OCI-LY1 (cell line): ENCODE measurements around the gene PABPC4L.

Experiments
- H2AFZ ChIP-seq: fragments of 200-600 bp; sonication (generic), shearing (Covaris generic); 2 replicates; pipeline ENCODE4 v1.6.0; 2014; ENCODE audit warnings: antibody characterized with exemption, mild to moderate bottlenecking, low read length
- H3F3A ChIP-seq: fragments of 200-600 bp; sonication (generic), shearing (Covaris generic); 2 replicates; pipeline ENCODE4 v1.6.0; 2014; ENCODE audit warnings: mild to moderate bottlenecking, antibody characterized with exemption, low read length, moderate library complexity; ENCODE audit not compliant: insufficient read depth
- H3K27ac ChIP-seq: fragments of 200-600 bp; sonication (generic); 2 replicates; pipeline ENCODE4 v1.5.1; 2014; ENCODE audit warnings: low read length, mixed run types, mild to moderate bottlenecking, low read depth; ENCODE audit not compliant: poor library complexity, severe bottlenecking
- H3K27me3 ChIP-seq: fragments of 200-600 bp; sonication (generic); 2 replicates; pipeline ENCODE4 v1.6.0; 2014; ENCODE audit warnings: antibody characterized with exemption, mild to moderate bottlenecking, low read length, moderate library complexity; ENCODE audit not compliant: insufficient read depth
- H3K36me3 ChIP-seq: fragments of 200-600 bp; sonication (generic); 2 replicates; pipeline ENCODE4 v1.6.1; 2014; ENCODE audit warnings: mild to moderate bottlenecking, antibody characterized with exemption, low read length, moderate library complexity, mixed read lengths; ENCODE audit not compliant: insufficient read depth
- H3K4me1 ChIP-seq: fragments of 200-600 bp; sonication (generic); 2 replicates; pipeline ENCODE4 v1.5.1; 2014; ENCODE audit warnings: mild to moderate bottlenecking, low read length, moderate library complexity; ENCODE audit not compliant: insufficient read depth, severe bottlenecking
- H3K4me2 ChIP-seq: fragments of 200-600 bp; sonication (generic), shearing (Covaris generic); 2 replicates; pipeline ENCODE4 v1.6.1; 2014; ENCODE audit warnings: low read length
- H3K4me3 ChIP-seq: fragments of 200-600 bp; sonication (generic); 2 replicates; pipeline ENCODE4 v1.5.1; 2014; ENCODE audit warnings: low read length, low read depth, mild to moderate bottlenecking, mixed read lengths; ENCODE audit not compliant: poor library complexity, severe bottlenecking
- H3K79me2 ChIP-seq: fragments of 200-600 bp; shearing (Covaris generic); 2 replicates; pipeline ENCODE4 v1.6.1; 2016; ENCODE audit warnings: mixed run types, low read length, mixed read lengths; ENCODE audit not compliant: insufficient read depth
- H3K9ac ChIP-seq: fragments of 200-600 bp; sonication (generic), shearing (Covaris generic); 2 replicates; pipeline ENCODE4 v1.6.1; 2014; ENCODE audit warnings: mild to moderate bottlenecking, low read length, mixed read lengths
- H3K9me2 ChIP-seq: fragments of 200-600 bp; sonication (generic), shearing (Covaris generic); 2 replicates; pipeline ENCODE4 v1.6.1; 2014; ENCODE audit warnings: low read depth, mild to moderate bottlenecking, low read length, mixed read lengths
- H3K9me3 ChIP-seq: fragments of 200-600 bp; shearing (Covaris generic); 2 replicates; pipeline ENCODE4 v1.6.1; 2014; ENCODE audit warnings: low read length, mixed read lengths
- H4K20me1 ChIP-seq: fragments of 200-600 bp; sonication (generic), shearing (Covaris generic); 2 replicates; pipeline ENCODE4 v1.6.0; 2016; ENCODE audit warnings: mild to moderate bottlenecking, low read length; ENCODE audit not compliant: insufficient read depth
- EZH2 ChIP-seq: fragments of 200-600 bp; sonication (generic), shearing (Covaris generic); IDR thresholded peaks from 2 replicates; pipeline ENCODE4 v1.8.0; 2017; ENCODE audit warnings: borderline replicate concordance, mixed run types, mild to moderate bottlenecking, antibody characterized with exemption, low read length, moderate library complexity, mixed read lengths
- TF ChIP-seq, protein P1 (sequence below): fragments of 200-600 bp; sonication (generic), shearing (Covaris generic); IDR thresholded peaks from 2 replicates; pipeline ENCODE4 v1.5.1; 2017; ENCODE audit warnings: mild to moderate bottlenecking, antibody characterized with exemption, low read length, moderate library complexity, mixed read lengths

PABPC4L gene

DNA sequence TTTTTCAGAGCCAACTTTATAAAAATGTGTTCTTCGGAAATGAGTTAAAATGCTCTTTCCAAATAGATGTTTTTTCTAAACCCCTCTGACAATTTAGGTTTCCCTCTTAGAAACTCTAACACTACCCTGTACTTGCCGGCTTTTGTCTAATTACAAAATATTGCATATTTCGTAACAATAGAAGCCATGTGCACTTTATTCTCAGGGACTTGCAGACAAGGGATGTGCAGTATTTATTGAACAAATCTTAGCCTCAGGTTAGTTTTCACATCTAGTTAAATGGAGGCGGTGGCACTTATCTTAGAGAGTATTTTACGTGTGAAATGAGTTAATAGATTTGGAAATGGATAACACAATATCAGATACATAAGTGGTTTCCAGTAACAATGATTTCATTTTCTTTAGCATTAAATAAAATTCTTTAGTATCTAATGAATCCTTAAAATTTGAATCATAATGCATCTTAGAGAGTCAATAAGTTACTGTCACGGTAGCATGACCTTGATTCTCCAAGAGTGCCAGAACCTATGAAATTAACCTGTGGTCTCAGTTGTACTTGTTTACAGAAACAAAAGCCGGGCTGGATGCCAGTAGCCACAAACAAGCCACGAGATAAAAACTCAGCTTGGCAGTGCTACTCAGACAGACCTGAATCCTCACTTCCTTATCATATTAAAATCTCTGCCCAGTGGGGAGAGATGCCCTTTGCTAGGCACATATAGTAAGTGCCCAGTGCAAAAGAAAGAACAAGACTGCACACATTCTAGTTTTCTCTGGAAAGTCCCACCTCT is 772 bp upstream of the PABPC4L start:
- Histone ChIP-seq H2AFZ (no peak overlapping the region), H4K20me1 (no peaks in the 10 kb centered on the region), H3K36me3 (no peaks in the 10 kb centered on the region), H3K27ac (no peak overlapping the region), H3K4me1 (peaks cover 5% of the 10 kb centered on the region), H3K79me2 (no peaks in the 10 kb centered on the region), H3K4me3 (no peak overlapping the region), H3K9me2 (no peaks in the 10 kb centered on the region; the same call in 1 of the 2 replicates), H3K27me3 (no peaks in the 10 kb centered on the region), H3K9ac (no peak overlapping the region), H3K9me3 (no peaks in the 10 kb centered on the region), H3F3A (no peaks in the 10 kb centered on the region), H3K4me2 (no peak overlapping the region)
- TF ChIP-seq EZH2, result no peak
- TF ChIP-seq, protein P1, sequence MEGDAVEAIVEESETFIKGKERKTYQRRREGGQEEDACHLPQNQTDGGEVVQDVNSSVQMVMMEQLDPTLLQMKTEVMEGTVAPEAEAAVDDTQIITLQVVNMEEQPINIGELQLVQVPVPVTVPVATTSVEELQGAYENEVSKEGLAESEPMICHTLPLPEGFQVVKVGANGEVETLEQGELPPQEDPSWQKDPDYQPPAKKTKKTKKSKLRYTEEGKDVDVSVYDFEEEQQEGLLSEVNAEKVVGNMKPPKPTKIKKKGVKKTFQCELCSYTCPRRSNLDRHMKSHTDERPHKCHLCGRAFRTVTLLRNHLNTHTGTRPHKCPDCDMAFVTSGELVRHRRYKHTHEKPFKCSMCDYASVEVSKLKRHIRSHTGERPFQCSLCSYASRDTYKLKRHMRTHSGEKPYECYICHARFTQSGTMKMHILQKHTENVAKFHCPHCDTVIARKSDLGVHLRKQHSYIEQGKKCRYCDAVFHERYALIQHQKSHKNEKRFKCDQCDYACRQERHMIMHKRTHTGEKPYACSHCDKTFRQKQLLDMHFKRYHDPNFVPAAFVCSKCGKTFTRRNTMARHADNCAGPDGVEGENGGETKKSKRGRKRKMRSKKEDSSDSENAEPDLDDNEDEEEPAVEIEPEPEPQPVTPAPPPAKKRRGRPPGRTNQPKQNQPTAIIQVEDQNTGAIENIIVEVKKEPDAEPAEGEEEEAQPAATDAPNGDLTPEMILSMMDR, result no peak

DNA sequence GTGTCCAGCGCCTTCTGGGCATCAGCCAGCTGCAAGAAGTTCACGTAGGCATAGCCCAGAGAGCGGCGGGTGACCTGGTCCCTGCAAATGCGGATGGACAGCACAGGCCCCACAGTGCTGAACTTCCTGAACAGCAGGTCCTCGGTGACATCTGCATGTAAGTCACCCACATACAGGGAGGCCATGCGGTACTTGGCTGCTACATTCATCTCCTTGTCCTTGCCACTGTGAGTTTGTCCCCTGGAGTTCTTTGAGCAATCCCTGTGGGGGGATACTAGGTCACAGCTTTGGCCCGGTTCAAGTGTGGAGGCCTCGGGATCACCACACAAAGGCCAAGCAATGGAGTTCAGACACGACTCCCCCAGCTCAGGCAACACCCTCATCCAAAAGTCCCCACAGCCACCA is 776 bp downstream of the PABPC4L start:
- Histone ChIP-seq H3K9me2 (no peaks in the 10 kb centered on the region; the same call in 1 of the 2 replicates), H3K9me3 (no peaks in the 10 kb centered on the region), H2AFZ (no peak overlapping the region), H3K36me3 (no peaks in the 10 kb centered on the region), H3K4me2 (no peak overlapping the region), H3K27me3 (no peaks in the 10 kb centered on the region), H4K20me1 (no peaks in the 10 kb centered on the region), H3K4me1 (peaks cover 5% of the 10 kb centered on the region), H3K79me2 (no peaks in the 10 kb centered on the region), H3K27ac (no peak overlapping the region), H3K9ac (no peak overlapping the region), H3K4me3 (no peak overlapping the region), H3F3A (no peaks in the 10 kb centered on the region)
- TF ChIP-seq, protein P1, result no peak
- no peak for TF ChIP-seq EZH2

DNA sequence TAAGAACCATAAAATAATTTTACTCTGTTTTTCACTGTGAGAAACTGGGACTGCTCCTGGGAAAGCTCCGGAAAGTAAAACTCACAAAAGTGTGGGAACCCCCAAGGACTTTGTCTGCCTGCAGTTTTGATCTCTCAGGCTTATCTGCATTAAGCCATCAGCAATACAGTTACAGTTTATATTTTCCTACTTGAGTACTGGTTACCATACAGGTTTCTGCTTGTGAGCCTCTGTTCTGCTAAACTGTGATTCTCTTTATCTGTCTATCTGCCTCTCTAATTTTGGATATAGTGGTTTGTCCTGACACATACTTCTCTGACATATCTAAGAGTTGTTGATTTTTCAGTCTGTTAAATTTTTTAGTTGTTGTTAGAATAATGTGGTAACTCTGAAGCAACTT is 11.6 kb downstream of the PABPC4L start:
- Histone ChIP-seq H3K9ac (no peak overlapping the region), H4K20me1 (no peaks in the 10 kb centered on the region), H3K4me3 (no peak overlapping the region), H3F3A (no peaks in the 10 kb centered on the region), H3K27me3 (no peaks in the 10 kb centered on the region), H3K79me2 (no peaks in the 10 kb centered on the region), H2AFZ (no peak overlapping the region), H3K9me2 (no peaks in the 10 kb centered on the region), H3K36me3 (no peaks in the 10 kb centered on the region), H3K4me2 (no peak overlapping the region), H3K27ac (no peak overlapping the region), H3K9me3 (no peaks in the 10 kb centered on the region), H3K4me1 (no peaks in the 10 kb centered on the region)
- TF ChIP-seq, protein P1, result no peak
- no peak for TF ChIP-seq EZH2
